ENCODE data around the gene GAB2.

The GAB2 gene

GRCh38 chr11:78449866-78450265 lies 32.2 kb upstream of the GAB2 start:
- H3K27me3 ChIP-seq (replicated peaks; ENCODE audit: control insufficient read depth, insufficient read depth, low read length) = no peaks in the 10 kb centered on the region
- no peaks in the 10 kb centered on the region for H3K36me3 ChIP-seq (ENCODE audit: control insufficient read depth, insufficient read depth, low read length)
- H3K4me3 ChIP-seq (replicated peaks; ENCODE audit: low read depth, low read length) = no peak overlapping the region
- TF ChIP-seq CTCF (IDR thresholded peaks at IDR 0.05; ENCODE audit: insufficient read depth, low read length, poor library complexity, severe bottlenecking) = no peak
- no peak for DNase-seq (ENCODE audit: extremely low read depth, insufficient read length)

- no peak for DNase-seq (ENCODE audit: extremely low read depth, insufficient read length)
- Histone ChIP-seq H3K4me3 (replicated peaks; ENCODE audit: low read depth, low read length) (no peak overlapping the region), H3K36me3 (ENCODE audit: control insufficient read depth, insufficient read depth, low read length) (no peaks in the 10 kb centered on the region), H3K27me3 (replicated peaks; ENCODE audit: control insufficient read depth, insufficient read depth, low read length) (no peaks in the 10 kb centered on the region)
- TF ChIP-seq CTCF (IDR thresholded peaks at IDR 0.05; ENCODE audit: insufficient read depth, low read length, poor library complexity, severe bottlenecking) = no peak
These were observed 28.6 kb upstream of the GAB2 start for GRCh38 chr11:78446210-78446609.

DNA sequence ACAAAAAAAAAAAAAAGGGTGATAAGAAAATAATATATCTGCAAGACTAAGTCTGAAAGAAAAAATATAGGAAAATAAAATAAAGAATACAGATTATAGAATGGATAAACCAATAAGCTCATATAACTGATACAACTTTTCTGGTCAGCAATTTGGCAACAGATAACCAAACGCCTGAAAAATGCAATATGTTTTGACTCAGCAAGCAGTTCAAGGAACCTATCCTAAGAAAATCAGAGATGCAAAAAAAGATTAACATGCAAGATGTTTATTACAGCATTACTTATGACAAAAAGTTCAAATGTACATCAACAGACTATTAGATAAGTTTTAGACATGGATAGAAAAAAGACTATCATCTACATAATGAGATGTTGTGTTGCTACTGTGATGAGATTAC lies 27.1 kb upstream of the GAB2 start:
- no peak for DNase-seq (ENCODE audit: extremely low read depth, insufficient read length)
- Histone ChIP-seq H3K4me3 (replicated peaks; ENCODE audit: low read depth, low read length) (no peak overlapping the region), H3K36me3 (ENCODE audit: control insufficient read depth, insufficient read depth, low read length) (no peaks in the 10 kb centered on the region), H3K27me3 (replicated peaks; ENCODE audit: control insufficient read depth, insufficient read depth, low read length) (no peaks in the 10 kb centered on the region)
- no peak for TF ChIP-seq CTCF (IDR thresholded peaks at IDR 0.05; ENCODE audit: insufficient read depth, low read length, poor library complexity, severe bottlenecking)

GRCh38 chr11:78441956-78442355 lies 24.3 kb upstream of the GAB2 start:
- TF ChIP-seq CTCF (IDR thresholded peaks at IDR 0.05; ENCODE audit: insufficient read depth, low read length, poor library complexity, severe bottlenecking) = no peak
- no peak for DNase-seq (ENCODE audit: extremely low read depth, insufficient read length)
- no peaks in the 10 kb centered on the region for H3K27me3 ChIP-seq (replicated peaks; ENCODE audit: control insufficient read depth, insufficient read depth, low read length)
- H3K4me3 ChIP-seq (replicated peaks; ENCODE audit: low read depth, low read length) = no peak overlapping the region
- H3K36me3 ChIP-seq (ENCODE audit: control insufficient read depth, insufficient read depth, low read length) = no peaks in the 10 kb centered on the region

GRCh38 chr11:78438298-78438975 lies 20.8 kb upstream of the GAB2 start:
- H3K36me3 ChIP-seq (ENCODE audit: control insufficient read depth, insufficient read depth, low read length) = no peaks in the 10 kb centered on the region
- no peaks in the 10 kb centered on the region for H3K27me3 ChIP-seq (replicated peaks; ENCODE audit: control insufficient read depth, insufficient read depth, low read length)
- DNase-seq (ENCODE audit: extremely low read depth, insufficient read length) = no peak
- TF ChIP-seq CTCF (IDR thresholded peaks at IDR 0.05; ENCODE audit: insufficient read depth, low read length, poor library complexity, severe bottlenecking) = no peak
- H3K4me3 ChIP-seq (replicated peaks; ENCODE audit: low read depth, low read length) = no peak overlapping the region

- no peak for TF ChIP-seq CTCF (IDR thresholded peaks at IDR 0.05; ENCODE audit: insufficient read depth, low read length, poor library complexity, severe bottlenecking)
- Histone ChIP-seq H3K27me3 (replicated peaks; ENCODE audit: control insufficient read depth, insufficient read depth, low read length) (no peaks in the 10 kb centered on the region), H3K4me3 (replicated peaks; ENCODE audit: low read depth, low read length) (no peak overlapping the region), H3K36me3 (ENCODE audit: control insufficient read depth, insufficient read depth, low read length) (no peaks in the 10 kb centered on the region)
- DNase-seq (ENCODE audit: extremely low read depth, insufficient read length) = no peak
These were observed 15.3 kb upstream of the GAB2 start for GRCh38 chr11:78432956-78433355.
